H9 (cell line): ENCODE data around the gene LRP1B. TPM values are rescaled to one million over a fixed set of nuclear protein-coding genes. Genes with fewer than 3 reads are reported as not detected.

Source experiments
- DNase-seq: peaks from one replicate; pipeline ENCODE4 v3.0.0-alpha.2; 2017
- H2AFZ ChIP-seq: one replicate; pipeline ENCODE4 v1.6.1; 2013; ENCODE audit warnings: mild to moderate bottlenecking, low read length, control low read depth, moderate library complexity
- H2AK5ac ChIP-seq: 2 replicates; pipeline ENCODE4 v1.6.1; 2013; ENCODE audit warnings: low read length, control low read depth, mixed read lengths; ENCODE audit not compliant: insufficient read length
- H2BK120ac ChIP-seq: one replicate; pipeline ENCODE4 v1.6.1; 2013; ENCODE audit warnings: low read depth, mild to moderate bottlenecking, low read length, control low read depth, inconsistent platforms; ENCODE audit not compliant: poor library complexity, severe bottlenecking
- H2BK12ac ChIP-seq: 2 replicates; pipeline ENCODE4 v1.6.1; 2013; ENCODE audit warnings: low read length, control low read depth, mixed read lengths, low read depth; ENCODE audit not compliant: insufficient read length
- H2BK15ac ChIP-seq: 2 replicates; pipeline ENCODE4 v1.6.1; 2013; ENCODE audit warnings: low read depth, low read length, control low read depth
- H2BK20ac ChIP-seq: one replicate; pipeline ENCODE4 v1.6.1; 2013; ENCODE audit warnings: low read depth, mild to moderate bottlenecking, low read length, control low read depth, inconsistent platforms; ENCODE audit not compliant: poor library complexity, severe bottlenecking
- H2BK5ac ChIP-seq: 2 replicates; pipeline ENCODE4 v1.6.1; 2013; ENCODE audit warnings: low read length, control low read depth, mixed read lengths; ENCODE audit not compliant: insufficient read length
- H3K14ac ChIP-seq: 2 replicates; pipeline ENCODE4 v1.6.1; 2013; ENCODE audit warnings: low read length, control low read depth; ENCODE audit not compliant: insufficient read depth
- H3K18ac ChIP-seq: 2 replicates; pipeline ENCODE4 v1.6.1; 2013; ENCODE audit warnings: low read depth, mild to moderate bottlenecking, mixed read lengths, low read length, control low read depth; ENCODE audit not compliant: insufficient read length
- H3K23ac ChIP-seq: 2 replicates; pipeline ENCODE4 v1.6.1; 2013; ENCODE audit warnings: low read length, control low read depth, mixed read lengths, low read depth; ENCODE audit not compliant: insufficient read length
- H3K23me2 ChIP-seq: 2 replicates; pipeline ENCODE4 v1.6.1; 2013; ENCODE audit warnings: low read depth, mild to moderate bottlenecking, mixed read lengths, low read length, control low read depth; ENCODE audit not compliant: insufficient read length, poor library complexity, severe bottlenecking
- H3K27ac ChIP-seq: 2 replicates; pipeline ENCODE4 v1.5.1; 2013; ENCODE audit warnings: low read length, control low read depth, mixed read lengths, low read depth; ENCODE audit not compliant: insufficient read length
- H3K27me3 ChIP-seq: 2 replicates; pipeline ENCODE4 v1.6.1; 2013; ENCODE audit warnings: low read length, control low read depth, inconsistent platforms; ENCODE audit not compliant: insufficient read depth
- H3K4ac ChIP-seq: 2 replicates; pipeline ENCODE4 v1.6.1; 2013; ENCODE audit warnings: low read depth, mild to moderate bottlenecking, control low read depth, inconsistent platforms, low read length, moderate library complexity
- H3K4me1 ChIP-seq: 2 replicates; pipeline ENCODE4 v1.6.1; 2013; ENCODE audit warnings: low read length, control low read depth, inconsistent platforms; ENCODE audit not compliant: insufficient read depth
- H3K4me2 ChIP-seq: 2 replicates; pipeline ENCODE4 v1.6.1; 2013; ENCODE audit warnings: low read length, control low read depth, mixed read lengths; ENCODE audit not compliant: insufficient read length, insufficient read depth
- H3K56ac ChIP-seq: 2 replicates; pipeline ENCODE4 v1.6.1; 2013; ENCODE audit warnings: low read depth, mild to moderate bottlenecking, mixed read lengths, low read length, control low read depth; ENCODE audit not compliant: insufficient read length
- H3K79me1 ChIP-seq: 2 replicates; pipeline ENCODE4 v1.6.1; 2013; ENCODE audit warnings: low read depth, mild to moderate bottlenecking, moderate library complexity, low read length, control low read depth, inconsistent platforms; ENCODE audit not compliant: insufficient read depth, poor library complexity, severe bottlenecking
- H3K79me2 ChIP-seq: 2 replicates; pipeline ENCODE4 v1.6.1; 2013; ENCODE audit warnings: low read length, control low read depth, inconsistent platforms; ENCODE audit not compliant: insufficient read depth
- H3K9ac ChIP-seq: 2 replicates; pipeline ENCODE4 v1.6.1; 2013; ENCODE audit warnings: low read length, control low read depth, mixed read lengths; ENCODE audit not compliant: insufficient read length; ENCODE audit errors: extremely low read depth
- H3K9me3 ChIP-seq: one replicate; pipeline ENCODE4 v1.6.1; 2013; ENCODE audit warnings: low read depth, low read length, inconsistent platforms; ENCODE audit not compliant: control insufficient read depth
- H3T11ph ChIP-seq: one replicate; pipeline ENCODE4 v1.6.1; 2013; ENCODE audit warnings: mild to moderate bottlenecking, low read length, control low read depth, inconsistent platforms
- H4K20me1 ChIP-seq: one replicate; pipeline ENCODE4 v1.6.1; 2013; ENCODE audit not compliant: control insufficient read depth, insufficient read length, insufficient read depth
- H4K5ac ChIP-seq: 2 replicates; pipeline ENCODE4 v1.6.1; 2013; ENCODE audit warnings: low read depth, mild to moderate bottlenecking, mixed read lengths, low read length, control low read depth; ENCODE audit not compliant: insufficient read length
- H4K8ac ChIP-seq: replicated peaks from 2 replicates; pipeline ENCODE4 v1.6.1; 2013; ENCODE audit warnings: low read length, control low read depth, mixed read lengths, low read depth; ENCODE audit not compliant: insufficient read length
- H4K91ac ChIP-seq: 2 replicates; pipeline ENCODE4 v1.6.1; 2013; ENCODE audit warnings: low read depth, mild to moderate bottlenecking, moderate library complexity, mixed read lengths, low read length, control low read depth; ENCODE audit not compliant: insufficient read length
- H3K27ac Mint-ChIP-seq, 3 experiments: 2 replicates in 2 of 3; 3 replicates in 1 of 3; pipeline ENCODE4 v1.8.0; 2020 to 2021; ENCODE audit warnings: mixed read lengths in 3 of 3, mild to moderate bottlenecking in 1 of 3, moderate library complexity in 1 of 3
- H3K27me3 Mint-ChIP-seq: 2 replicates; pipeline ENCODE4 v1.8.0; 2021; ENCODE audit warnings: low read depth, mild to moderate bottlenecking, moderate library complexity, mixed read lengths
- H3K36me3 Mint-ChIP-seq, 3 experiments: 2 replicates in 2 of 3; 3 replicates in 1 of 3; pipeline ENCODE4 v1.8.0; 2020 to 2021; ENCODE audit warnings: low read depth in 3 of 3, mixed read lengths in 3 of 3; ENCODE audit not compliant: insufficient read depth in 1 of 3
- H3K4me1 Mint-ChIP-seq, 2 experiments: 2 replicates each; pipeline ENCODE4 v1.8.0; 2020; ENCODE audit warnings: mixed read lengths in 2 of 2
- H3K4me3 Mint-ChIP-seq, 2 experiments: 2 replicates in 1 of 2; 3 replicates in 1 of 2; pipeline ENCODE4 v1.8.0; 2020 to 2021; ENCODE audit warnings: mild to moderate bottlenecking in 2 of 2, mixed read lengths in 2 of 2, moderate library complexity in 1 of 2
- H3K9me3 Mint-ChIP-seq, 2 experiments: 2 replicates in 1 of 2; 3 replicates in 1 of 2; pipeline ENCODE4 v1.8.0; 2020; ENCODE audit warnings: mild to moderate bottlenecking in 2 of 2, mixed read lengths in 2 of 2, moderate library complexity in 1 of 2
- WGBS: extraction: QIAGEN DNeasy Blood & Tissue Kit; methylation state at CpG from one replicate; pipeline ENCODE4 v1.1.7; 2013; ENCODE audit warnings: missing lambda C conversion rate, low lambda C conversion rate, mixed read lengths; ENCODE audit not compliant: insufficient read length; ENCODE audit errors: extremely low coverage; 5-methylcytosine and 5-hydroxymethylcytosine counted together
- total RNA-seq: library from RNA; stranded (reverse); gene quantifications from 2 replicates; pipeline ENCODE4 v1.2.1, GENCODE V29; 2021
- TF ChIP-seq, protein P1 (sequence below): fragments of 200-600 bp; sonication (generic); conservative IDR thresholded peaks from 3 replicates; pipeline ENCODE4 v1.8.0; 2021; ENCODE audit warnings: antibody characterized with exemption, mild to moderate bottlenecking

Gene LRP1B
- total RNA-seq, 1 experiment from 2014 or later: not detected

DNA sequence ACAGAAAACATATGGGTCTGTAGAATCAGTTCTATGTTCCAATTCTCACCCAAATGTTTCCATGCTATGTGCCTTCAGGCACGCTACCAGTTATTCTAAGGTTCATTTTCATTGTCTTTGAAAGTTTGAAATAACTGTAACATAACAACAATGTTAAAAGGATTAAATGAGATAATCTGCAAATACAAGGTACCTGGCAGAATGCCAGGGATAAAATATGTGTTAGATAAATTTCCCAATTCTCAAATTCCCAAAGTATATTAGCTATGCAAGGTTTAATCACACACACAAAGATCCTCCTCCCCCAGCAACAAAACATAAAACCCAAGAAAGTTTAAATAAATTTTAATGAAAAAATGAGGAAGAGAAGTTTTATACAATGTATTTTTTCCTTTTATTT, 261.2 kb downstream of the LRP1B start:
- Histone ChIP-seq H3K9ac (no peak overlapping the region), H3K4me1 (peaks cover 3% of the 10 kb centered on the region; the same call in 1 of the 2 replicates), H3K27ac (no peak overlapping the region), H3T11ph (no peak overlapping the region), H3K23ac (no peak overlapping the region), H3K4ac (no peak overlapping the region), H2BK5ac (no peak overlapping the region), H4K20me1 (no peaks in the 10 kb centered on the region), H3K27me3 (no peaks in the 10 kb centered on the region), H3K79me2 (no peaks in the 10 kb centered on the region), H4K5ac (no peak overlapping the region), H2AFZ (no peak overlapping the region), H3K18ac (no peak overlapping the region), H2BK120ac (no peak overlapping the region), H2BK12ac (no peak overlapping the region), H2BK20ac (no peak overlapping the region), H3K23me2 (no peaks in the 10 kb centered on the region), H3K79me1 (no peaks in the 10 kb centered on the region), H4K91ac (no peak overlapping the region), H3K9me3 (no peaks in the 10 kb centered on the region), H3K4me2 (no peak overlapping the region), H2BK15ac (no peak overlapping the region), H4K8ac (no peak overlapping the region), H3K56ac (no peak overlapping the region), H3K14ac (no peak overlapping the region), H2AK5ac (no peak overlapping the region)
- Mint-ChIP-seq H3K4me1 (peaks cover 28 to 30% of the 10 kb centered on the region in 2 experiments), H3K9me3 (no peaks in the 10 kb centered on the region), H3K27me3 (no peaks in the 10 kb centered on the region), H3K27ac (no peak overlapping the region), H3K36me3 (no peaks in the 10 kb centered on the region; a peak in 1 of 7 replicates), H3K4me3 (no peak overlapping the region)
- DNase-seq: no peak
- WGBS: no CpG with 5 or more reads among the region's 1 CpG
- TF ChIP-seq, protein P1, sequence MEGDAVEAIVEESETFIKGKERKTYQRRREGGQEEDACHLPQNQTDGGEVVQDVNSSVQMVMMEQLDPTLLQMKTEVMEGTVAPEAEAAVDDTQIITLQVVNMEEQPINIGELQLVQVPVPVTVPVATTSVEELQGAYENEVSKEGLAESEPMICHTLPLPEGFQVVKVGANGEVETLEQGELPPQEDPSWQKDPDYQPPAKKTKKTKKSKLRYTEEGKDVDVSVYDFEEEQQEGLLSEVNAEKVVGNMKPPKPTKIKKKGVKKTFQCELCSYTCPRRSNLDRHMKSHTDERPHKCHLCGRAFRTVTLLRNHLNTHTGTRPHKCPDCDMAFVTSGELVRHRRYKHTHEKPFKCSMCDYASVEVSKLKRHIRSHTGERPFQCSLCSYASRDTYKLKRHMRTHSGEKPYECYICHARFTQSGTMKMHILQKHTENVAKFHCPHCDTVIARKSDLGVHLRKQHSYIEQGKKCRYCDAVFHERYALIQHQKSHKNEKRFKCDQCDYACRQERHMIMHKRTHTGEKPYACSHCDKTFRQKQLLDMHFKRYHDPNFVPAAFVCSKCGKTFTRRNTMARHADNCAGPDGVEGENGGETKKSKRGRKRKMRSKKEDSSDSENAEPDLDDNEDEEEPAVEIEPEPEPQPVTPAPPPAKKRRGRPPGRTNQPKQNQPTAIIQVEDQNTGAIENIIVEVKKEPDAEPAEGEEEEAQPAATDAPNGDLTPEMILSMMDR: no peak
